HEK293T (cell line): Measurements from ENCODE around the gene TMA7.
"Not testable (repeated sequence)": the region's sequence is repeated elsewhere in the genome, so short reads cannot be mapped to it uniquely, and the experiment has no call there.

Experiments used
- CTCF ChIA-PET: fragments of 350-600 bp; formaldehyde crosslinking; extraction: SDS; loops from one replicate; lab custom pipeline; 2021; ENCODE audit warnings: antibody characterized with exemption, inconsistent platforms; lab: Yijun Ruan, JAX
- POLR2A ChIA-PET: fragments of 350-600 bp; formaldehyde crosslinking; extraction: SDS; loops from one replicate; lab custom pipeline; 2020; ENCODE audit warnings: antibody characterized with exemption, inconsistent platforms; lab: Yijun Ruan, JAX
- DNase-seq: peaks from one replicate; pipeline ENCODE4 v3.0.0; 2012; ENCODE audit warnings: mixed read lengths; ENCODE audit errors: extremely low spot score
- ARNT ChIP-seq: fragments of 450-650 bp; IDR thresholded peaks from 2 replicates; pipeline ENCODE4 v1.6.1; 2017; ENCODE audit warnings: mild to moderate bottlenecking
- BHLHE40 ChIP-seq: fragments of 450-650 bp; IDR thresholded peaks from 2 replicates; pipeline ENCODE4 v1.6.1; 2016; ENCODE audit warnings: mild to moderate bottlenecking, moderate library complexity, borderline replicate concordance
- CTBP1 ChIP-seq: fragments of 450-650 bp; IDR thresholded peaks from 2 replicates; pipeline ENCODE4 v1.6.1; 2016; ENCODE audit warnings: borderline replicate concordance
- ELF4 ChIP-seq: fragments of 450-650 bp; IDR thresholded peaks from 2 replicates; pipeline ENCODE4 v1.6.1; 2017; ENCODE audit warnings: antibody characterized with exemption
- FOXA1 ChIP-seq: fragments of 450-650 bp; IDR thresholded peaks from 2 replicates; pipeline ENCODE4 v1.6.1; 2016; ENCODE audit warnings: mild to moderate bottlenecking
- FOXK2 ChIP-seq: fragments of 450-650 bp; IDR thresholded peaks from 2 replicates; pipeline ENCODE4 v1.6.1; 2016; ENCODE audit warnings: mild to moderate bottlenecking
- FOXM1 ChIP-seq: fragments of 450-650 bp; IDR thresholded peaks from 2 replicates; pipeline ENCODE4 v1.6.1; 2017; ENCODE audit warnings: mild to moderate bottlenecking, borderline replicate concordance
- HDGF ChIP-seq: fragments of 450-650 bp; IDR thresholded peaks from 2 replicates; pipeline ENCODE4 v1.6.1; 2017; ENCODE audit warnings: antibody characterized with exemption, borderline replicate concordance
- L3MBTL2 ChIP-seq: fragments of 450-650 bp; conservative IDR thresholded peaks from 2 replicates; pipeline ENCODE4 v1.6.1; 2016; ENCODE audit warnings: mild to moderate bottlenecking
- LEF1 ChIP-seq: fragments of 450-650 bp; IDR thresholded peaks from 2 replicates; pipeline ENCODE4 v1.6.1; 2017; ENCODE audit warnings: mild to moderate bottlenecking, borderline replicate concordance
- NFRKB ChIP-seq: fragments of 450-650 bp; IDR thresholded peaks from 2 replicates; pipeline ENCODE4 v1.6.1; 2016; ENCODE audit warnings: mild to moderate bottlenecking, moderate library complexity
- PKNOX1 ChIP-seq: fragments of 450-650 bp; IDR thresholded peaks from 2 replicates; pipeline ENCODE4 v1.6.1; 2016
- SP1 ChIP-seq: fragments of 450-650 bp; IDR thresholded peaks from 2 replicates; pipeline ENCODE4 v1.6.1; 2017
- SUZ12 ChIP-seq: fragments of 450-650 bp; IDR thresholded peaks from 2 replicates; pipeline ENCODE4 v1.6.1; 2016; ENCODE audit warnings: mild to moderate bottlenecking
- TARDBP ChIP-seq: fragments of 450-650 bp; IDR thresholded peaks from 2 replicates; pipeline ENCODE4 v1.6.1; 2016
- ZNF384 ChIP-seq: fragments of 450-650 bp; IDR thresholded peaks from 2 replicates; pipeline ENCODE4 v1.6.1; 2016

The TMA7 gene

GRCh38 chr3:48472673-48472922 lies 32.5 kb downstream of the TMA7 start:
- POLR2A ChIA-PET, result interaction anchor here (0.5 to 2.9 kb wide), 17 partner anchors 10 to 125 kb away, joined by 3 to 28 read pairs (median 5); partner anchors contain the start of genes ATRIP, CCDC51, PFKFB4 and SHISA5
- TF ChIP-seq ELF4 (no peak), HDGF (no peak; the same call in 1 of the 2 replicates), FOXA1 (no peak), SP1 (no peak), LEF1 (no peak), FOXM1 (no peak), CTBP1 (no peak), TARDBP (no peak), FOXK2 (no peak), PKNOX1 (no peak), ARNT (no peak), L3MBTL2 (no peak), ZNF384 (no peak), NFRKB (no peak)
- CTCF ChIA-PET, result interaction anchor here (0.5 to 2.4 kb wide), 10 partner anchors 16 to 162 kb away, joined by 3 to 10 read pairs (median 4); no protein-coding TSS in a partner anchor
- DNase-seq, result peak; percentile 50

- TF ChIP-seq FOXA1 (no peak), L3MBTL2 (peak; percentile 56), HDGF (0 out of 2 replicates have a peak, but pooled peaks have one; percentile 12), CTBP1 (no peak)
- ChIA-PET POLR2A (interaction anchor here (0.5 to 2.9 kb wide), 20 partner anchors 9 to 244 kb away, joined by 3 to 28 read pairs (median 4); partner anchors contain the start of genes ATRIP, CCDC51, IP6K2 and PFKFB4), CTCF (interaction anchor here (0.6 to 2.4 kb wide), 14 partner anchors 16 to 161 kb away, joined by 3 to 10 read pairs (median 4); partner anchors contain the start of gene SHISA5)
- peak; percentile 88 for DNase-seq
Measured at GRCh38 chr3:48472923-48473616, 33.0 kb downstream of the TMA7 start.

DNA sequence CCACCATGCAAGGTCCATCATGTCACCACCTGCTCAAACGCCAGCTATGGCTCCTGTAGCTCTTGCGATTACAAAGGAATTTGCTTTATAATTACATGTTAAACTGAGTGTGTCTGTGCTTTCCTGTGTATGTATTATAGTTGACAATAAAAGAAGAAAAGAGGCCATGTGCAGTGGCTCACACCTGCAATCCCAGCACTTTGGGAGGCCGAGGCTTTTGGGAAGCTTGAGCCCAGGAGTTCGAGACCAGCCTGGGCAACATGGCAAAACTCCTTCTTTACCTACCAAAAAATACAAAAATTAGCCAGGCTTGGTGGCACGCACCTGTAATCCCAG lies 33.5 kb downstream of the TMA7 start:
- TF ChIP-seq FOXM1, result no peak
- no peak for TF ChIP-seq SUZ12
- TF ChIP-seq FOXA1, result no peak
- no peak for TF ChIP-seq PKNOX1
- TF ChIP-seq HDGF, result no peak
- no peak for TF ChIP-seq FOXK2
- CTCF ChIA-PET, result interaction anchor here (0.7 to 2.4 kb wide), 11 partner anchors 15 to 76 kb away, joined by 3 to 10 read pairs (median 4); partner anchors contain the start of gene SHISA5
- POLR2A ChIA-PET, result interaction anchor here (0.6 to 2.9 kb wide), 17 partner anchors 9 to 162 kb away, joined by 3 to 28 read pairs (median 4); partner anchors contain the start of genes ATRIP, CCDC51, PFKFB4 and SHISA5
- DNase-seq, result no peak

DNA sequence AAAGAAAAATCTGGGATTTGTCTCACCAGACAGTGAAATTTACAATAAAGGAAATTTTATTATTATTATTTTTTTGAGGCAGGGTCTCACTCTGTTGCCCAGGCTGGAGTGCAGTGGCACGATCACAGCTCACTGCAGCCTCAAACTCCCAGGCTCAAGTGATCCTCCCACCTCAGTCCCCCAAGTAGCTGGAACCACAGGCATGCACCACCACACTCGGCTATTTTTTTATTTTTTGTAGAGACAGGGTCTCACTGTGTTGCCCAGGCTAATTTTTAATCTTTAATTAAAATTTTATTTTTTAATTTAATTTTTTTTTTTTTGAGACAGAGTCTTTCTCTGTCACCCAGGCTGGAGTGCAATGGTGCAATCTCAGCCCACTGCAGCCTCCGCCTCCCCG lies 34.0 kb downstream of the TMA7 start:
- DNase-seq, result not testable (repeated sequence)
- ChIA-PET POLR2A (interaction anchor here (0.6 to 2.9 kb wide), 15 partner anchors 8 to 161 kb away, joined by 3 to 28 read pairs (median 5); partner anchors contain the start of genes ATRIP, CCDC51, PFKFB4 and SHISA5), CTCF (interaction anchor here (0.7 to 2.4 kb wide), 5 partner anchors 18 to 75 kb away, joined by 3 to 10 read pairs (median 5); partner anchors contain the start of gene SHISA5)

DNA sequence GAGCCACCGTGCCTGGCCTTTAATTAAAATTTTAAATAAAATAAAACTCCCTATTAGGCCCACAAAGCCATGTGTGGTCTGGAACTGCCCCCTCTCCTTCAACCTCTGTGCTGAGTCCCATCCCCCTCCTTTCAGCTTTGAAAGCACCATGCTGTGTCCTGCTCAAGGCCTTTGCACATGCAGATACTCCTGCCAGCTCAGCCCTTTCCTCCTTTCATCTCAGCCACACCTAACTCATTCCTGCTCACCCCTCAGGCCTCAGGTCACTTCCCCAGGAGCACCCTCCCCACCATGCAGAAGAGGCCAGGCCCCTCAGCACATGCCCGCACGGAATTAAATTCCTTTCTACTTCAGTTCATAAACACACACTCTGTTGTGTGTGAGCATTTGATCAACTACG lies 34.6 kb downstream of the TMA7 start:
- no peak for DNase-seq
- POLR2A ChIA-PET, result interaction anchor here (0.7 to 2.9 kb wide), 2 partner anchors 16 to 82 kb away, joined by 3 to 19 read pairs; partner anchors contain the start of gene PFKFB4
- CTCF ChIA-PET, result no interaction called here
- TF ChIP-seq TARDBP (no peak), FOXM1 (no peak), ELF4 (no peak), FOXA1 (no peak), ZNF384 (no peak), HDGF (no peak), SP1 (no peak), BHLHE40 (no peak), PKNOX1 (no peak), LEF1 (no peak), SUZ12 (no peak), FOXK2 (no peak), L3MBTL2 (no peak), NFRKB (no peak), ARNT (no peak)

DNA sequence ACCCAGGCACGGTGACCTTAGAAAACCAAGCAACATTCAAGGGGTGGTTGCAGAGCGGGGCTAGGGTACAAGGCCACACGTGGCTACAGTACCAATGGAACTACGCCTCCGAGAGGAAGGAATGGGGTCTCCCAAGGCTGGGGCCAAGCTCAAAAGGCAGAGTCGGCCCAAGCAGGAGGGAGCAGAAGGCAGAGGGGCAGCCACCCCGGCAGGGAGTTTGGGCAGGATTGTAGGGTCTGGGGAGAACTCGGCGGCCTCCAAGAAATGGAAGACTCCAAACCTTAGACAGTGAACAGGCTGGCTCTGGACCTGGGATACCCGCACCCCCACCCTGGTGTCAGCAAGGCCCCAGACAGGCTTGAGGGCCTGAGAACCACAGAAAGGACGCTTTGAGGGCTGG lies 35.1 kb downstream of the TMA7 start:
- ChIA-PET POLR2A (no interaction called here), CTCF (no interaction called here)
- DNase-seq, result no peak
- TF ChIP-seq SUZ12, result no peak
- no peak for TF ChIP-seq ZNF384
- no peak for TF ChIP-seq FOXK2
- no peak for TF ChIP-seq BHLHE40
- no peak for TF ChIP-seq ELF4
- no peak for TF ChIP-seq HDGF
- TF ChIP-seq LEF1, result no peak
- no peak for TF ChIP-seq TARDBP
- no peak for TF ChIP-seq SP1
- TF ChIP-seq CTBP1, result no peak
- TF ChIP-seq PKNOX1, result no peak
- TF ChIP-seq FOXA1, result no peak
- TF ChIP-seq FOXM1, result no peak
- no peak for TF ChIP-seq ARNT
- no peak for TF ChIP-seq L3MBTL2
- TF ChIP-seq NFRKB, result no peak
